Measurements from ENCODE around the gene CYFIP1.

CYFIP1 gene

GRCh38 chr15:22949074-22949547, 31.1 kb downstream of the CYFIP1 start:
- DNase-seq (ENCODE audit: low read depth), result no peak

GRCh38 chr15:22948056-22948455, 32.1 kb downstream of the CYFIP1 start:
- no peak for DNase-seq (ENCODE audit: low read depth)

- DNase-seq (ENCODE audit: low read depth), result no peak
Observed at GRCh38 chr15:22947101-22948000, 32.8 kb downstream of the CYFIP1 start.

- no peak for DNase-seq (ENCODE audit: low read depth)
Observed at GRCh38 chr15:22945071-22945470, 35.1 kb downstream of the CYFIP1 start.

GRCh38 chr15:22944651-22945050, 35.5 kb downstream of the CYFIP1 start:
- no peak for DNase-seq (ENCODE audit: low read depth)

- no peak for DNase-seq (ENCODE audit: low read depth)
Observed at GRCh38 chr15:22942877-22943276, 37.3 kb downstream of the CYFIP1 start.

GRCh38 chr15:22942306-22942855, 37.8 kb downstream of the CYFIP1 start:
- DNase-seq (ENCODE audit: low read depth), result no peak

- DNase-seq (ENCODE audit: low read depth), result no peak
Observed at GRCh38 chr15:22941179-22941578, 39.0 kb downstream of the CYFIP1 start.

- no peak for DNase-seq (ENCODE audit: low read depth)
Observed at GRCh38 chr15:22939652-22940061, 40.5 kb downstream of the CYFIP1 start.

GRCh38 chr15:22939051-22939450, 41.1 kb downstream of the CYFIP1 start:
- no peak for DNase-seq (ENCODE audit: low read depth)

GRCh38 chr15:22936577-22937472, 43.3 kb downstream of the CYFIP1 start:
- DNase-seq (ENCODE audit: low read depth), result no peak

GRCh38 chr15:22933641-22934061, 46.5 kb downstream of the CYFIP1 start:
- DNase-seq (ENCODE audit: low read depth), result no peak

- no peak for DNase-seq (ENCODE audit: low read depth)
Observed at GRCh38 chr15:22931784-22932536, 48.2 kb downstream of the CYFIP1 start.

GRCh38 chr15:22930782-22931484, 49.2 kb downstream of the CYFIP1 start:
- no peak for DNase-seq (ENCODE audit: low read depth)

GRCh38 chr15:22927761-22928160, 52.4 kb downstream of the CYFIP1 start:
- DNase-seq (ENCODE audit: low read depth), result no peak

GRCh38 chr15:22925875-22926274, 54.3 kb downstream of the CYFIP1 start:
- DNase-seq (ENCODE audit: low read depth), result no peak

GRCh38 chr15:22922003-22922402, 58.2 kb downstream of the CYFIP1 start:
- no peak for DNase-seq (ENCODE audit: low read depth)

GRCh38 chr15:22919171-22919570, 61.0 kb downstream of the CYFIP1 start:
- DNase-seq (ENCODE audit: low read depth), result no peak

- no peak for DNase-seq (ENCODE audit: low read depth)
Observed at GRCh38 chr15:22918596-22919140, 61.5 kb downstream of the CYFIP1 start.

GRCh38 chr15:22918056-22918455, 62.1 kb downstream of the CYFIP1 start:
- no peak for DNase-seq (ENCODE audit: low read depth)

- no peak for DNase-seq (ENCODE audit: low read depth)
Observed at GRCh38 chr15:22917556-22917955, 62.6 kb downstream of the CYFIP1 start.

Measured in activated T-helper 1 cell treated with Interleukin-2 at 50 U/mL for 16 hours (primary cell).